PC-3 (cell line): ENCODE measurements around the gene BLMH. TPM values are rescaled to one million over a fixed set of nuclear protein-coding genes. Genes with fewer than 3 reads are reported as not detected.

Experiments
- ATAC-seq: fragments of 200-7000 bp; cut with Tn5 transposase; 2 replicates; pipeline ENCODE4 v1.9.1; 2020; ENCODE audit warnings: mild to moderate bottlenecking, moderate library complexity
- BruUV-seq: library from RNA; stranded (reverse); fragments of 400-500 nt; replicated peaks from 2 replicates; lab custom pipeline; 2021; lab: Mats Ljungman, UMichigan
- CTCF ChIA-PET: fragments of 300-600 bp; sonication (Branson Sonifier 250); formaldehyde crosslinking; loops from one replicate; lab custom pipeline; 2022; ENCODE audit warnings: antibody characterized with exemption; lab: Charles Lee
- POLR2A ChIA-PET: fragments of 300-600 bp; sonication (Branson Sonifier 250); formaldehyde crosslinking; loops from one replicate; lab custom pipeline; 2022; ENCODE audit warnings: antibody characterized with exemption; ENCODE audit not compliant: unreplicated experiment; lab: Charles Lee
- DNase-seq: peaks from one replicate; pipeline ENCODE4 v3.0.0-alpha.2; 2015
- H2AFZ ChIP-seq: fragments of 300-600 bp; sonication (generic); 2 replicates; pipeline ENCODE4 v1.6.0; 2016; ENCODE audit warnings: antibody characterized with exemption, low read length
- H3F3A ChIP-seq: fragments of 300-600 bp; sonication (generic); one replicate; pipeline ENCODE4 v1.6.0; 2017; ENCODE audit warnings: antibody characterized with exemption, low read length, control low read depth, mild to moderate bottlenecking; ENCODE audit not compliant: unreplicated experiment
- H3K27ac ChIP-seq: fragments of 300-600 bp; sonication (generic); 2 replicates; pipeline ENCODE4 v1.5.1; 2016; ENCODE audit warnings: mild to moderate bottlenecking, low read length
- H3K27me3 ChIP-seq: fragments of 300-600 bp; sonication (generic); 2 replicates; pipeline ENCODE4 v1.6.1; 2016; ENCODE audit warnings: low read length, mixed read lengths
- H3K36me3 ChIP-seq: fragments of 300-600 bp; sonication (generic); 2 replicates; pipeline ENCODE4 v1.6.1; 2016; ENCODE audit warnings: low read depth, mixed run types, low read length, mixed read lengths
- H3K4me1 ChIP-seq: fragments of 300-600 bp; sonication (generic); 2 replicates; pipeline ENCODE4 v1.5.1; 2016; ENCODE audit warnings: low read length; ENCODE audit not compliant: insufficient read depth
- H3K4me2 ChIP-seq: fragments of 300-600 bp; sonication (generic); 2 replicates; pipeline ENCODE4 v1.6.0; 2016; ENCODE audit warnings: low read length
- H3K4me3 ChIP-seq: fragments of 300-600 bp; sonication (generic); 2 replicates; pipeline ENCODE4 v1.5.1; 2016; ENCODE audit warnings: mild to moderate bottlenecking, low read length, mixed read lengths
- H3K79me2 ChIP-seq: fragments of 300-600 bp; sonication (generic); 2 replicates; pipeline ENCODE4 v1.6.1; 2017; ENCODE audit warnings: low read length, mixed read lengths
- H3K9ac ChIP-seq: fragments of 300-600 bp; sonication (generic); 2 replicates; pipeline ENCODE4 v1.6.0; 2016; ENCODE audit warnings: mild to moderate bottlenecking, low read length
- H3K9me2 ChIP-seq: fragments of 300-600 bp; sonication (generic); replicated peaks from 2 replicates; pipeline ENCODE4 v1.6.1; 2016; ENCODE audit warnings: mixed run types, low read length, mixed read lengths
- H3K9me3 ChIP-seq: fragments of 300-600 bp; sonication (generic); 2 replicates; pipeline ENCODE4 v1.6.1; 2016; ENCODE audit warnings: low read length, mixed read lengths
- H4K20me1 ChIP-seq: fragments of 300-600 bp; sonication (generic); 2 replicates; pipeline ENCODE4 v1.6.1; 2016; ENCODE audit warnings: low read length, mixed read lengths
- CTCF ChIP-seq: fragments of 300-600 bp; sonication (generic); conservative IDR thresholded peaks from 2 replicates; pipeline ENCODE4 v1.5.1; 2017; ENCODE audit warnings: antibody characterized with exemption, low read depth, mild to moderate bottlenecking, low read length
- EZH2 ChIP-seq: fragments of 300-600 bp; sonication (generic); IDR thresholded peaks from one replicate; pipeline ENCODE4 v1.6.1; 2017; ENCODE audit warnings: antibody characterized with exemption, mild to moderate bottlenecking, low read length; ENCODE audit not compliant: unreplicated experiment
- EZH2phosphoT487 ChIP-seq: fragments of 300-600 bp; sonication (generic); IDR thresholded peaks from 2 replicates; pipeline ENCODE4 v1.6.1; 2018; ENCODE audit warnings: mild to moderate bottlenecking, antibody characterized with exemption, low read length, borderline replicate concordance
- intact Hi-C: fragments of 100-400 bp; cut with micrococcal nuclease; formaldehyde crosslinking; loops from 2 replicates; pipeline ENCODE4 v1.9.0; 2023
- total RNA-seq: library from RNA; depleted of rRNA; stranded (reverse); fragments of >200 nt; gene quantifications from 2 replicates; pipeline ENCODE4 v1.2.3, GENCODE V29; 2014

The BLMH gene
- total RNA-seq, 1 experiment from 2014 or later: 15.9 TPM

- Histone ChIP-seq H3K27me3 (no peaks in the 10 kb centered on the region), H3K9ac (no peak overlapping the region), H3K27ac (no peak overlapping the region), H3K9me2 (no peaks in the 10 kb centered on the region), H4K20me1 (no peaks in the 10 kb centered on the region), H2AFZ (no peak overlapping the region), H3K36me3 (no peaks in the 10 kb centered on the region), H3K4me2 (no peak overlapping the region), H3K4me3 (no peak overlapping the region), H3F3A (no peaks in the 10 kb centered on the region), H3K4me1 (no peaks in the 10 kb centered on the region), H3K9me3 (no peaks in the 10 kb centered on the region), H3K79me2 (no peaks in the 10 kb centered on the region)
- TF ChIP-seq EZH2 (no peak), EZH2phosphoT487 (no peak), CTCF (no peak)
- ATAC-seq: no peak
- ChIA-PET POLR2A (no interaction called here), CTCF (no interaction called here)
- DNase-seq: no peak
- intact Hi-C loops: no loop called here
- no TSS peak for BruUV-seq
These were observed 69.0 kb downstream of the BLMH start for GRCh38 chr17:30222721-30223175.

- Histone ChIP-seq H3K27me3 (no peaks in the 10 kb centered on the region), H4K20me1 (no peaks in the 10 kb centered on the region), H3K79me2 (no peaks in the 10 kb centered on the region), H3K9me2 (no peaks in the 10 kb centered on the region), H3K4me2 (no peak overlapping the region), H3K36me3 (no peaks in the 10 kb centered on the region), H2AFZ (no peak overlapping the region), H3K9me3 (no peaks in the 10 kb centered on the region), H3K9ac (no peak overlapping the region), H3K4me3 (no peak overlapping the region), H3K27ac (no peak overlapping the region), H3F3A (no peaks in the 10 kb centered on the region), H3K4me1 (no peaks in the 10 kb centered on the region)
- ATAC-seq: no peak
- TF ChIP-seq CTCF (no peak), EZH2phosphoT487 (no peak), EZH2 (no peak)
- no TSS peak for BruUV-seq
- ChIA-PET CTCF (no interaction called here), POLR2A (no interaction called here)
- no peak for DNase-seq
- intact Hi-C loops: no loop called here
These were observed 69.5 kb downstream of the BLMH start for GRCh38 chr17:30222251-30222650.

- no peak overlapping the region for H3K4me3 ChIP-seq
- H3K79me2 ChIP-seq: no peaks in the 10 kb centered on the region
- TF ChIP-seq EZH2: no peak
- TF ChIP-seq CTCF: no peak
- no peaks in the 10 kb centered on the region for H3K27me3 ChIP-seq
- H3K9me3 ChIP-seq: no peaks in the 10 kb centered on the region
- H3F3A ChIP-seq: no peaks in the 10 kb centered on the region
- no peaks in the 10 kb centered on the region for H3K9me2 ChIP-seq
- no peak overlapping the region for H2AFZ ChIP-seq
- no peaks in the 10 kb centered on the region for H3K4me1 ChIP-seq
- BruUV-seq: no TSS peak
- H4K20me1 ChIP-seq: no peaks in the 10 kb centered on the region
- ChIA-PET CTCF (no interaction called here), POLR2A (no interaction called here)
- H3K36me3 ChIP-seq: no peaks in the 10 kb centered on the region
- no peak overlapping the region for H3K9ac ChIP-seq
- no peak for ATAC-seq
- intact Hi-C loops: no loop called here
- H3K4me2 ChIP-seq: no peak overlapping the region
- DNase-seq: no peak
- H3K27ac ChIP-seq: no peak overlapping the region
These were observed 70.4 kb downstream of the BLMH start for GRCh38 chr17:30221346-30221745.
